SK-N-SH (cell line): ENCODE measurements around the gene PIEZO2.

Source experiments
- CHD2 ChIP-seq: fragments of 150-350 bp; IDR thresholded peaks from 2 replicates; pipeline ENCODE4 v1.6.1; 2018; ENCODE audit warnings: low read length; ENCODE audit not compliant: partially characterized antibody
- EP300 ChIP-seq, 2 experiments: IDR thresholded peaks; 2 replicates each; pipeline versions ENCODE4 v1.4.0 to v1.6.1; 2012; ENCODE audit warnings: borderline replicate concordance in 1 of 2, low read depth in 1 of 2, low read length in 1 of 2
- FOXJ3 ChIP-seq: sonication (generic); formaldehyde crosslinking; IDR thresholded peaks from 2 replicates; pipeline ENCODE4 v1.5.1; 2020; ENCODE audit warnings: mild to moderate bottlenecking, missing genetic modification reagents
- FOXM1 ChIP-seq: IDR thresholded peaks from 2 replicates; pipeline ENCODE4 v1.4.0; 2012; ENCODE audit warnings: low read depth, mild to moderate bottlenecking
- POLR2AphosphoS5 ChIP-seq: IDR thresholded peaks from 2 replicates; pipeline ENCODE4 v1.6.1; 2012; ENCODE audit warnings: low read depth, low read length
- RFX5 ChIP-seq: IDR thresholded peaks from 2 replicates; pipeline ENCODE4 v1.6.1; 2012; ENCODE audit warnings: mild to moderate bottlenecking, improper control_type of control experiment, low read length
- TAF1 ChIP-seq: IDR thresholded peaks from 2 replicates; pipeline ENCODE4 v1.6.1; 2012; ENCODE audit warnings: low read depth, mild to moderate bottlenecking, low read length, moderate library complexity, borderline replicate concordance
- TCF12 ChIP-seq: IDR thresholded peaks from 2 replicates; pipeline ENCODE4 v1.4.0; 2012
- YY1 ChIP-seq: IDR thresholded peaks from 2 replicates; pipeline ENCODE4 v1.4.0; 2012; ENCODE audit warnings: low read depth, mild to moderate bottlenecking
- TF ChIP-seq, protein P1 (sequence below): fragments of 200-600 bp; sonication (generic); IDR thresholded peaks from 2 replicates; pipeline ENCODE4 v1.6.1; 2017; ENCODE audit warnings: antibody characterized with exemption, mild to moderate bottlenecking, moderate library complexity
- TF ChIP-seq, protein P2 (sequence below): IDR thresholded peaks from 2 replicates; pipeline ENCODE4 v1.4.0; 2012; ENCODE audit warnings: low read depth, borderline replicate concordance
- TF ChIP-seq, protein P3 (sequence below): IDR thresholded peaks from 2 replicates; pipeline ENCODE4 v1.6.1; 2012; ENCODE audit warnings: mild to moderate bottlenecking, low read depth, low read length, moderate library complexity

DNA sequence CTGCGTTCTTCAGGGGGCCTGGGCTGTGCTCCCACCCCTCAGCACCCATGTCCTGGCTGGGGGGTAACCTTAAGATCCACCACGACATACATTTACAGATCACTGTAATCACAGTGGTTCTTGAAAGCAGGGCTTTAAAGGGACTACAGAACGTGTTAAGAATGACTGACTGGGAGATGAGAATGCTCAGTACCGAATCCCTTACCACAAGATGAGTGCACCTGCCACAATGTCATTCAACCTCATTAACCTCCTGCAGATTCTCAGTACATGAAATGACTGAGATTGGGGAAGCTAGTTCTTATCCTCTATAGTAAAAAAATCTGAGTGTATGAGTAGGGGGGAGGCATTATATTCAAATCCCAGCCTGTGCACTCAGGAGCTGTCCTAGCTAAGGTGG is 10.5 kb upstream of the PIEZO2 start:
- TF ChIP-seq EP300 (IDR thresholded peaks at IDR 0.05; ENCODE audit: borderline replicate concordance in 1 of 2, low read depth in 1 of 2, low read length in 1 of 2) (no peak), POLR2AphosphoS5 (no peak), TAF1 (no peak), RFX5 (no peak), FOXJ3 (no peak), FOXM1 (no peak), TCF12 (no peak), YY1 (no peak), CHD2 (no peak)
- TF ChIP-seq, protein P1, sequence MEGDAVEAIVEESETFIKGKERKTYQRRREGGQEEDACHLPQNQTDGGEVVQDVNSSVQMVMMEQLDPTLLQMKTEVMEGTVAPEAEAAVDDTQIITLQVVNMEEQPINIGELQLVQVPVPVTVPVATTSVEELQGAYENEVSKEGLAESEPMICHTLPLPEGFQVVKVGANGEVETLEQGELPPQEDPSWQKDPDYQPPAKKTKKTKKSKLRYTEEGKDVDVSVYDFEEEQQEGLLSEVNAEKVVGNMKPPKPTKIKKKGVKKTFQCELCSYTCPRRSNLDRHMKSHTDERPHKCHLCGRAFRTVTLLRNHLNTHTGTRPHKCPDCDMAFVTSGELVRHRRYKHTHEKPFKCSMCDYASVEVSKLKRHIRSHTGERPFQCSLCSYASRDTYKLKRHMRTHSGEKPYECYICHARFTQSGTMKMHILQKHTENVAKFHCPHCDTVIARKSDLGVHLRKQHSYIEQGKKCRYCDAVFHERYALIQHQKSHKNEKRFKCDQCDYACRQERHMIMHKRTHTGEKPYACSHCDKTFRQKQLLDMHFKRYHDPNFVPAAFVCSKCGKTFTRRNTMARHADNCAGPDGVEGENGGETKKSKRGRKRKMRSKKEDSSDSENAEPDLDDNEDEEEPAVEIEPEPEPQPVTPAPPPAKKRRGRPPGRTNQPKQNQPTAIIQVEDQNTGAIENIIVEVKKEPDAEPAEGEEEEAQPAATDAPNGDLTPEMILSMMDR = no peak
- TF ChIP-seq, protein P2, sequence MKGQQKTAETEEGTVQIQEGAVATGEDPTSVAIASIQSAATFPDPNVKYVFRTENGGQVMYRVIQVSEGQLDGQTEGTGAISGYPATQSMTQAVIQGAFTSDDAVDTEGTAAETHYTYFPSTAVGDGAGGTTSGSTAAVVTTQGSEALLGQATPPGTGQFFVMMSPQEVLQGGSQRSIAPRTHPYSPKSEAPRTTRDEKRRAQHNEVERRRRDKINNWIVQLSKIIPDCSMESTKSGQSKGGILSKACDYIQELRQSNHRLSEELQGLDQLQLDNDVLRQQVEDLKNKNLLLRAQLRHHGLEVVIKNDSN = no peak
- TF ChIP-seq, protein P3, sequence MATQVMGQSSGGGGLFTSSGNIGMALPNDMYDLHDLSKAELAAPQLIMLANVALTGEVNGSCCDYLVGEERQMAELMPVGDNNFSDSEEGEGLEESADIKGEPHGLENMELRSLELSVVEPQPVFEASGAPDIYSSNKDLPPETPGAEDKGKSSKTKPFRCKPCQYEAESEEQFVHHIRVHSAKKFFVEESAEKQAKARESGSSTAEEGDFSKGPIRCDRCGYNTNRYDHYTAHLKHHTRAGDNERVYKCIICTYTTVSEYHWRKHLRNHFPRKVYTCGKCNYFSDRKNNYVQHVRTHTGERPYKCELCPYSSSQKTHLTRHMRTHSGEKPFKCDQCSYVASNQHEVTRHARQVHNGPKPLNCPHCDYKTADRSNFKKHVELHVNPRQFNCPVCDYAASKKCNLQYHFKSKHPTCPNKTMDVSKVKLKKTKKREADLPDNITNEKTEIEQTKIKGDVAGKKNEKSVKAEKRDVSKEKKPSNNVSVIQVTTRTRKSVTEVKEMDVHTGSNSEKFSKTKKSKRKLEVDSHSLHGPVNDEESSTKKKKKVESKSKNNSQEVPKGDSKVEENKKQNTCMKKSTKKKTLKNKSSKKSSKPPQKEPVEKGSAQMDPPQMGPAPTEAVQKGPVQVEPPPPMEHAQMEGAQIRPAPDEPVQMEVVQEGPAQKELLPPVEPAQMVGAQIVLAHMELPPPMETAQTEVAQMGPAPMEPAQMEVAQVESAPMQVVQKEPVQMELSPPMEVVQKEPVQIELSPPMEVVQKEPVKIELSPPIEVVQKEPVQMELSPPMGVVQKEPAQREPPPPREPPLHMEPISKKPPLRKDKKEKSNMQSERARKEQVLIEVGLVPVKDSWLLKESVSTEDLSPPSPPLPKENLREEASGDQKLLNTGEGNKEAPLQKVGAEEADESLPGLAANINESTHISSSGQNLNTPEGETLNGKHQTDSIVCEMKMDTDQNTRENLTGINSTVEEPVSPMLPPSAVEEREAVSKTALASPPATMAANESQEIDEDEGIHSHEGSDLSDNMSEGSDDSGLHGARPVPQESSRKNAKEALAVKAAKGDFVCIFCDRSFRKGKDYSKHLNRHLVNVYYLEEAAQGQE = no peak
